Left forelimb (tissue), 1 donor: Measurements from ENCODE around the gene PRR5L.
A peak's percentile ranks its signal among the peaks of the same experiment; 100 is the strongest.

Source experiments
- DNase-seq: peaks from one replicate; pipeline ENCODE4 v3.0.0-alpha.2; 2018; ENCODE audit warnings: low spot score

PRR5L gene

GRCh38 chr11:36376888-36377758 lies 81.0 kb downstream of the PRR5L start:
- DNase-seq = peak; percentile 80

GRCh38 chr11:36377759-36378564 lies 81.9 kb downstream of the PRR5L start:
- peak; percentile 48 for DNase-seq

GRCh38 chr11:36379653-36380052 lies 83.6 kb downstream of the PRR5L start:
- no peak for DNase-seq

- no peak for DNase-seq
Measured at GRCh38 chr11:36380296-36381014, 84.4 kb downstream of the PRR5L start.

GRCh38 chr11:36381015-36381360 lies 84.9 kb downstream of the PRR5L start:
- no peak for DNase-seq

GRCh38 chr11:36383195-36383594 lies 87.1 kb downstream of the PRR5L start:
- DNase-seq = no peak

- DNase-seq = no peak
Measured at GRCh38 chr11:36385121-36385970, 89.3 kb downstream of the PRR5L start.

GRCh38 chr11:36386411-36386810 lies 90.3 kb downstream of the PRR5L start:
- no peak for DNase-seq

- DNase-seq = no peak
Measured at GRCh38 chr11:36388071-36388470, 92.0 kb downstream of the PRR5L start.

GRCh38 chr11:36388951-36389350 lies 92.9 kb downstream of the PRR5L start:
- no peak for DNase-seq

- DNase-seq = no peak
Measured at GRCh38 chr11:36389811-36390210, 93.7 kb downstream of the PRR5L start.

GRCh38 chr11:36390963-36391471 lies 94.9 kb downstream of the PRR5L start:
- no peak for DNase-seq

- DNase-seq = no peak
Measured at GRCh38 chr11:36392196-36392595, 96.1 kb downstream of the PRR5L start.

GRCh38 chr11:36394056-36394455 lies 98.0 kb downstream of the PRR5L start:
- peak; percentile 9 for DNase-seq

GRCh38 chr11:36394926-36395325 lies 98.8 kb downstream of the PRR5L start:
- no peak for DNase-seq

GRCh38 chr11:36395978-36396736 lies 100.1 kb downstream of the PRR5L start:
- peak; percentile 1 for DNase-seq

GRCh38 chr11:36398231-36398953 lies 102.3 kb downstream of the PRR5L start:
- no peak for DNase-seq

GRCh38 chr11:36399236-36399635 lies 103.1 kb downstream of the PRR5L start:
- DNase-seq = no peak

- no peak for DNase-seq
Measured at GRCh38 chr11:36399745-36400144, 103.7 kb downstream of the PRR5L start.
